ENCODE measurements around the gene FBRS. TPM values are rescaled to one million over a fixed set of nuclear protein-coding genes. Genes with fewer than 3 reads are reported as not detected.

FBRS gene
- total RNA-seq, 1 donor from 2014 or later: 26.8 TPM

DNA sequence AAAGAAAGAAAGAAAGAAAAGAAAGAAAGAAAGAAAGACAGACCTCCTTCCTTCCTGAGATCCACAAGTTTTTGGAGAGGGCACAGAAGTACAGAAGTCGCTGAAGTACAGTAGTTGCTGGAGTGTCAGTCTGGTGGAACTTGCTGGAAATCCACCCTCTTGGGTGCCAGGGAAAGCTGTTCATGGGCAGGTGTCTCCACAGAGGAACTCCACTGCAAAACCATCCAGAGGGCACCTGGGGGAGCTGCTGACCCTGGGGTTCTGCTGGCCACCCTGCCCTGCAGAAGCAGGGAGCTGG, 11.0 kb upstream of the FBRS start:
- intact Hi-C loops (cut with DNase I): no loop called here
- Histone ChIP-seq H3K27me3 (no peaks in the 10 kb centered on the region), H3K9me3 (no peaks in the 10 kb centered on the region), H3K36me3 (no peaks in the 10 kb centered on the region), H3K4me3 (no peak overlapping the region), H3K4me1 (peaks cover 4 to 6% of the 10 kb centered on the region in 2 donors), H3K27ac (no peak overlapping the region)
- no peak for DNase-seq (ENCODE audit: low spot score in 2 of 2)
- TF ChIP-seq, protein P1, sequence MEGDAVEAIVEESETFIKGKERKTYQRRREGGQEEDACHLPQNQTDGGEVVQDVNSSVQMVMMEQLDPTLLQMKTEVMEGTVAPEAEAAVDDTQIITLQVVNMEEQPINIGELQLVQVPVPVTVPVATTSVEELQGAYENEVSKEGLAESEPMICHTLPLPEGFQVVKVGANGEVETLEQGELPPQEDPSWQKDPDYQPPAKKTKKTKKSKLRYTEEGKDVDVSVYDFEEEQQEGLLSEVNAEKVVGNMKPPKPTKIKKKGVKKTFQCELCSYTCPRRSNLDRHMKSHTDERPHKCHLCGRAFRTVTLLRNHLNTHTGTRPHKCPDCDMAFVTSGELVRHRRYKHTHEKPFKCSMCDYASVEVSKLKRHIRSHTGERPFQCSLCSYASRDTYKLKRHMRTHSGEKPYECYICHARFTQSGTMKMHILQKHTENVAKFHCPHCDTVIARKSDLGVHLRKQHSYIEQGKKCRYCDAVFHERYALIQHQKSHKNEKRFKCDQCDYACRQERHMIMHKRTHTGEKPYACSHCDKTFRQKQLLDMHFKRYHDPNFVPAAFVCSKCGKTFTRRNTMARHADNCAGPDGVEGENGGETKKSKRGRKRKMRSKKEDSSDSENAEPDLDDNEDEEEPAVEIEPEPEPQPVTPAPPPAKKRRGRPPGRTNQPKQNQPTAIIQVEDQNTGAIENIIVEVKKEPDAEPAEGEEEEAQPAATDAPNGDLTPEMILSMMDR (IDR thresholded peaks at IDR 0.05): no peak

DNA sequence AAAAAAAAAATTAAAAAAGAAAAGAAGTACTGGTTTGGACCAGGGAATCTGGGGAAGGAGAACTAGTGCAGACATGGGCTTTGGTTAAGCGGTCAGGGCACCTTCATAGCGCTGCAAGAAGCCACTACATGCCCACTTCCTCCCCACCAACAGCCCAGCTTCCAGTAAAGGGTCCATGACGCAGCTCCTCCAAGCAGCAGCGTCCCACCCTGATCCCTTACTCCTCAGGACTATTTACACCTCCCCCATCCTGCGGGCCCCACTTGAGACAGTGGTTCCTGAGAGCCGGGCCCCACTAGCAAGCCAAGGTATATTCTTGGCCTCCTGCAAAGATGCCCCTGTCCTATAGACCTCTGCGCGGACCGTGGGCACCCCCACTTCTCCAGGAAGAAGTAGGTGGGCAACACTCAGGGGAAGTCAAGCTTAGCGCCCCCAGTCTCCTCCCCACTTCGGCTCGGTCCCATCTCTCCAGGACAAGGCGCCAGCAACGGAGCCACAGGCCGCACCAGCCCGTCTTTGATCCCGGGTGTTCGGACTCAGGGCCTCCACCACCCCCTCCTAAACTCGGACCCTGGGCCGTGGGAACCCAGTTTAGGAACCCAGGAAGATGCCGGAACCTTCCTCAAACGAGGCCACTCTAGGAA, 8.4 kb upstream of the FBRS start:
- intact Hi-C loops (cut with DNase I): loop anchor here (1.0 to 10.0 kb wide), 9 partner anchors 8 to 585 kb away; partner anchors contain the start of genes ALDOA, FBRS, FBXL19 and ZNF646
- DNase-seq (ENCODE audit: low spot score in 2 of 2): peak in 1 of 2 donors; percentile 70
- peak overlapping the region; percentile 95 for H3K27ac ChIP-seq

DNA sequence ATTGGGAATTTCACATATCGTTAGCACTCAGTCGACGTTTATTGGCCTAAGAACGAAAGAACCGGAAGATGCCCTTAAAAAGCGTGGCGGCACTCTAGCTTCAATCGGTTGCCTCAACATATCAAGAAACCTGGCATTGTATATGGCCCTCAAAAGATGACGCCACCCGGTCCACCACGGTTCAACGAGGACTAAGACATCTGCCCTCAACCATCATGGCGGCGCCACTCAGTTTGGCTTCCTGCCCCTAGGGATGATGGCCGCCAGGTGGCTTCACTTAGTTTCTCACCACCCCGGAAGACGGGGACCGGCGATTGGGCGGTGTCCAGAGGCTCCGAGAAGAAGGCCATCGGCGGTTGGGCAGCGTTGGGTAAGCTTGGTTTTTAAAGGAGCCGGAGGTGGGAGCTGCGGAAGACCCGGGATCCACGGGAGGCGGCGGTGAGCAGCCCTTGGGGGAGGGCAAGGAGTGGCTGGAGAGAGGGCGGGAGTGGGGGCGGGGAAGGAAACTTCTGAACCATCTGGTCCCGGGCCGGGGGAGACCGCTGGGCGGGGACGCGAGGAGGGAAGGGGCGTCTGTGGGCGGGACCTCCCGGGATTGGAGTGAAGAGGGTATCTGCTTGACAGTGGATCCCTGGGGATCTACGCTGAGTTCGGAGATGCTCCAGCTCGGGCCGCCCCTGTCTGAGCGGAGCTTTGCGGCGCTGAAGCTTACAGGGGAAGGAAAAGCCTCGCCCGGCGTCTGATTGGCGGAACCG, 7.7 kb upstream of the FBRS start, which contains the start of gene PRR14:
PRR14 (plus strand) TSS at position 592 of the 755 bp plus-strand sequence. CDS start 686 bp downstream, outside the sequence.
- H3K27ac ChIP-seq: peak within 1 kb of the TSS; percentile 95
- H3K4me1 ChIP-seq: peaks cover 6 to 18% of the 10 kb centered on the region in 2 donors
- H3K9me3 ChIP-seq: no peaks in the 10 kb centered on the region
- peak; percentile 99 to 100 for DNase-seq (ENCODE audit: low spot score in 2 of 2)
- TF ChIP-seq, protein P1 (IDR thresholded peaks at IDR 0.05): peak in 2 of 3 experiments; percentile 33 to 67
- H3K4me3 ChIP-seq: peak within 1 kb of the TSS; percentile 74 to 91
- H3K36me3 ChIP-seq: peaks cover 30 to 33% of the 10 kb centered on the region in 2 donors
- H3K27me3 ChIP-seq: no peaks in the 10 kb centered on the region
- intact Hi-C loops (cut with DNase I): loop anchor here (1.0 to 10.0 kb wide), 9 partner anchors 8 to 586 kb away; partner anchors contain the start of genes ALDOA, FBRS, FBXL19 and ZNF646

More for the DNA sequence above, 8.4 kb upstream of the FBRS start:
- Histone ChIP-seq H3K4me1 (peaks cover 6 to 18% of the 10 kb centered on the region in 2 donors), H3K36me3 (peaks cover 23 to 26% of the 10 kb centered on the region in 2 donors), H3K27me3 (no peaks in the 10 kb centered on the region), H3K9me3 (no peaks in the 10 kb centered on the region), H3K4me3 (peak overlapping the region; percentile 54 to 91)
- TF ChIP-seq, protein P1 (IDR thresholded peaks at IDR 0.05): no peak

DNA sequence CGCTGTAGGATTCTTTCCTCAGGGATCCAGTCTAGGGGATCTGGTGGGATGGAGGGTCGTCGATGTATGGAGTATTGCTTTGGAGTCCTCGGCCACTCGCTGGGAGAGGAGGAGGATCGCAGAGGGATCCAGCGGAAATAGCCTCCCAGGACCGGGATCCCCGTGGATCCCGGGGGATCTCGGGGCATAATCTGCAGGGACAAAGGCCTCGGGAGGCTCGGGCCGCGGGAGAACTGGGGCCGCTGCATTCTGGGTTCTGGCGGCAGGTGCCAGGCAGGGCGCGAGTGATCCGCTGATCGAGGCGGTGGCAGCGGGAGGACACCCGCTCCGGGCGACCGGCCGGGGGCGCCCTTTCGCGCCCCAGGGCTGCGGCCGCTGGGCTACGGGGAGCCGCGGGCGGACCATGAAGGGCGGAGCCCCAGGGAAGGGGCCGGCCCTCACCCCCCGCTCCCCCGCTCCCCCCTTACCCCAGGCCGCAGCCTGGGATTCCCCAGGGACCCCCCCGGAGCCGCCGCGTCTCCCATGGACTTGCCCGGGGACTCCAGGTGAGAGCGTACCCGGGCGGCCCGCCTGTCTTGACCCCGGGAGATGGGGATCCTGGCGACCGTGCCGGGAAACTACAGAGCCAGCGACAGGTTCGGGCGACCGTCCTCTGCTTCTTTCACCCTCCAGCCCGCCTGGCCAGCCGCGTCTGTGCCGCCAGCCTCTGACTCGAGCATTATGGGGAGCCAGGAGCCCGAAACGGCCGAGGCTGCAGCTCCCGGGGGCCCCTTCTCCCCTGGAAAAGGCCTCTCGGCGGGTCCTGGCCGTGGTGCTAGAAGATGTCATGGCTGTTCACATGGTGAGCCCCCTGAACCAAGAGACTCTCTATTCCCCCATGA, 6.9 kb upstream of the FBRS start:
- peaks cover 38 to 41% of the 10 kb centered on the region in 2 donors for H3K36me3 ChIP-seq
- intact Hi-C loops (cut with DNase I): loop anchor here (2.0 to 10.0 kb wide), 6 partner anchors 41 to 587 kb away; partner anchors contain the start of genes ALDOA, FBXL19, ZNF646 and ZNF668
- no peaks in the 10 kb centered on the region for H3K9me3 ChIP-seq
- H3K27ac ChIP-seq: peak overlapping the region; percentile 95
- peak in 1 of 2 donors; percentile 84 for DNase-seq (ENCODE audit: low spot score in 2 of 2)
- no peaks in the 10 kb centered on the region for H3K27me3 ChIP-seq
- peak overlapping the region; percentile 74 to 91 for H3K4me3 ChIP-seq
- TF ChIP-seq, protein P1 (IDR thresholded peaks at IDR 0.05): peak; percentile 64 to 78 (median 71)
- H3K4me1 ChIP-seq: peaks cover 6 to 18% of the 10 kb centered on the region in 2 donors

DNA sequence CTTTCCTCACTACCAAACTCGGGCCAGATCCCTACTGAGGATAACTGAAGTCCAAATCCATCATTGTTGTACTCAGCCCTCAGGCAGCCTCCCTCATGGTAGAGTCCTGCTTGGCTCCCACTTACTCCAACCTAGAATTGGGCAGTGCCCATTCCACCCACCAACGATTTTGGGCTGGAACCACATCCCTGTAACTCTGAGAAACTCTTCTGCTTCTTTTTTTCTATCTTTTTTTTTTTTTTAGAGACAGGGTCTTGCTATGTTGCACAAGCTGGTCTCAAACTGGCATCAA, 6.3 kb upstream of the FBRS start:
- peaks cover 43 to 46% of the 10 kb centered on the region in 2 donors for H3K36me3 ChIP-seq
- H3K27ac ChIP-seq: peak overlapping the region; percentile 95
- H3K4me1 ChIP-seq: peaks cover 7 to 21% of the 10 kb centered on the region in 2 donors
- no peak for DNase-seq (ENCODE audit: low spot score in 2 of 2)
- no peaks in the 10 kb centered on the region for H3K27me3 ChIP-seq
- TF ChIP-seq, protein P1 (IDR thresholded peaks at IDR 0.05): no peak
- H3K9me3 ChIP-seq: no peaks in the 10 kb centered on the region
- peak overlapping the region; percentile 74 to 91 for H3K4me3 ChIP-seq
- intact Hi-C loops (cut with DNase I): loop anchor here (10.0 kb wide), 2 partner anchors 423 to 587 kb away; partner anchors contain the start of genes ALDOA, ZNF646 and ZNF668
